Ishikawa (cell line): ENCODE measurements around the gene TMEM222.

Experiments
- EGR1 ChIP-seq: IDR thresholded peaks from 2 replicates; pipeline ENCODE4 v1.6.1; 2012
- EP300 ChIP-seq: IDR thresholded peaks from 2 replicates; pipeline ENCODE4 v1.6.1; 2012; ENCODE audit warnings: borderline replicate concordance
- FOXM1 ChIP-seq: IDR thresholded peaks from 2 replicates; pipeline ENCODE4 v1.6.1; 2012; ENCODE audit warnings: low read depth, borderline replicate concordance

DNA sequence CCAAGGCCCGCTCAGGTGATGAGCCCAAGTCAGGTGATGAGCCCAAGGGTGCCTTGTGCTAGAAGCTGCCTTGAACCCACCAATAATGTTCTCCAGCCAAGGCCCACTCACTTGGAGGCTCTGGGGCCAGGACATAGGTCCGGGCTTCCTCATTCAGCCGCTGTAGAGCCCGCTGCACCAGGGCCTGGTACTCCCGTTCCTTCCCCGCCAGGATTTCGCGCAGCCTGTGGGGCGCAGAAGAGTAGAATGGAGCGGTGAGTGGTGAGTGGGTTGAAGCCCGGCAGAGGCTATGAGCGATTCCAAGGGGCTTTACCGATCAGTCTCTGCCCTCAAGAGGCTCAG, 34.3 kb downstream of the TMEM222 start:
- TF ChIP-seq EGR1 (no peak), EP300 (no peak), FOXM1 (no peak)
